NCI-H2227 (cell line): Measurements from ENCODE around the gene ANKRD11.
"Not testable (repeated sequence)": the region's sequence is repeated elsewhere in the genome, so short reads cannot be mapped to it uniquely, and the experiment has no call there.

Experiments used
- DNase-seq: peaks from one replicate; lab custom pipeline; 2025; ENCODE audit not compliant: unreplicated experiment; lab: John Stamatoyannopoulos, UW

ANKRD11 gene

GRCh38 chr16:89408315-89408714, 82.0 kb downstream of the ANKRD11 start:
- DNase-seq = no peak

- DNase-seq = no peak
Measured at GRCh38 chr16:89407925-89408300, 82.4 kb downstream of the ANKRD11 start.

- DNase-seq = no peak
Measured at GRCh38 chr16:89407282-89407924, 83.0 kb downstream of the ANKRD11 start.

GRCh38 chr16:89406277-89406888, 84.0 kb downstream of the ANKRD11 start:
- DNase-seq = no peak

GRCh38 chr16:89404561-89404960, 85.8 kb downstream of the ANKRD11 start:
- no peak for DNase-seq

- DNase-seq = no peak
Measured at GRCh38 chr16:89402962-89403361, 87.4 kb downstream of the ANKRD11 start.

- DNase-seq = peak; percentile 39
Measured at GRCh38 chr16:89401641-89402445, 88.5 kb downstream of the ANKRD11 start.

GRCh38 chr16:89401205-89401604, 89.2 kb downstream of the ANKRD11 start:
- no peak for DNase-seq

- DNase-seq = no peak
Measured at GRCh38 chr16:89400740-89401139, 89.6 kb downstream of the ANKRD11 start.

- no peak for DNase-seq
Measured at GRCh38 chr16:89398924-89399323, 91.4 kb downstream of the ANKRD11 start.

GRCh38 chr16:89397331-89397861, 93.0 kb downstream of the ANKRD11 start:
- no peak for DNase-seq

- no peak for DNase-seq
Measured at GRCh38 chr16:89396156-89396555, 94.2 kb downstream of the ANKRD11 start.

- peak; percentile 14 for DNase-seq
Measured at GRCh38 chr16:89395150-89396142, 94.9 kb downstream of the ANKRD11 start.

- DNase-seq = no peak
Measured at GRCh38 chr16:89393738-89394406, 96.5 kb downstream of the ANKRD11 start.

- DNase-seq = no peak
Measured at GRCh38 chr16:89392881-89393737, 97.3 kb downstream of the ANKRD11 start.

- DNase-seq = not testable (repeated sequence)
Measured at GRCh38 chr16:89390224-89390583, 100.2 kb downstream of the ANKRD11 start.

GRCh38 chr16:89389504-89390223, 100.7 kb downstream of the ANKRD11 start:
- not testable (repeated sequence) for DNase-seq

- DNase-seq = no peak
Measured at GRCh38 chr16:89388536-89388935, 101.8 kb downstream of the ANKRD11 start.
